ENCODE data around the gene SATB1.

- TF ChIP-seq PBX3 (CRISPR knock-in tag; IDR thresholded peaks at IDR 0.05) (no peak), CTCF (tag by site-specific recombination; IDR thresholded peaks at IDR 0.05) (no peak), ZNF416 (tag by site-specific recombination; IDR thresholded peaks at IDR 0.05) (no peak), ZFP37 (tag by site-specific recombination; IDR thresholded peaks at IDR 0.05) (no peak), HOXA7 (CRISPR knock-in tag; IDR thresholded peaks at IDR 0.05; ENCODE audit: borderline replicate concordance) (no peak), ZNF449 (tag by site-specific recombination; IDR thresholded peaks at IDR 0.05) (no peak), ZNF155 (tag by site-specific recombination; IDR thresholded peaks at IDR 0.05) (no peak), GFI1B (tag by site-specific recombination; IDR thresholded peaks at IDR 0.05) (no peak), ZNF10 (tag by site-specific recombination; IDR thresholded peaks at IDR 0.05) (no peak), IKZF3 (tag by site-specific recombination; IDR thresholded peaks at IDR 0.05) (no peak), ZNF404 (tag by site-specific recombination; IDR thresholded peaks at IDR 0.05) (no peak)
- TF ChIP-seq, protein P1, sequence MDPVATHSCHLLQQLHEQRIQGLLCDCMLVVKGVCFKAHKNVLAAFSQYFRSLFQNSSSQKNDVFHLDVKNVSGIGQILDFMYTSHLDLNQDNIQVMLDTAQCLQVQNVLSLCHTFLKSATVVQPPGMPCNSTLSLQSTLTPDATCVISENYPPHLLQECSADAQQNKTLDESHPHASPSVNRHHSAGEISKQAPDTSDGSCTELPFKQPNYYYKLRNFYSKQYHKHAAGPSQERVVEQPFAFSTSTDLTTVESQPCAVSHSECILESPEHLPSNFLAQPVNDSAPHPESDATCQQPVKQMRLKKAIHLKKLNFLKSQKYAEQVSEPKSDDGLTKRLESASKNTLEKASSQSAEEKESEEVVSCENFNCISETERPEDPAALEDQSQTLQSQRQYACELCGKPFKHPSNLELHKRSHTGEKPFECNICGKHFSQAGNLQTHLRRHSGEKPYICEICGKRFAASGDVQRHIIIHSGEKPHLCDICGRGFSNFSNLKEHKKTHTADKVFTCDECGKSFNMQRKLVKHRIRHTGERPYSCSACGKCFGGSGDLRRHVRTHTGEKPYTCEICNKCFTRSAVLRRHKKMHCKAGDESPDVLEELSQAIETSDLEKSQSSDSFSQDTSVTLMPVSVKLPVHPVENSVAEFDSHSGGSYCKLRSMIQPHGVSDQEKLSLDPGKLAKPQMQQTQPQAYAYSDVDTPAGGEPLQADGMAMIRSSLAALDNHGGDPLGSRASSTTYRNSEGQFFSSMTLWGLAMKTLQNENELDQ (tag by site-specific recombination; IDR thresholded peaks at IDR 0.05; ENCODE audit: low read depth): no peak
- TF ChIP-seq, protein P2, sequence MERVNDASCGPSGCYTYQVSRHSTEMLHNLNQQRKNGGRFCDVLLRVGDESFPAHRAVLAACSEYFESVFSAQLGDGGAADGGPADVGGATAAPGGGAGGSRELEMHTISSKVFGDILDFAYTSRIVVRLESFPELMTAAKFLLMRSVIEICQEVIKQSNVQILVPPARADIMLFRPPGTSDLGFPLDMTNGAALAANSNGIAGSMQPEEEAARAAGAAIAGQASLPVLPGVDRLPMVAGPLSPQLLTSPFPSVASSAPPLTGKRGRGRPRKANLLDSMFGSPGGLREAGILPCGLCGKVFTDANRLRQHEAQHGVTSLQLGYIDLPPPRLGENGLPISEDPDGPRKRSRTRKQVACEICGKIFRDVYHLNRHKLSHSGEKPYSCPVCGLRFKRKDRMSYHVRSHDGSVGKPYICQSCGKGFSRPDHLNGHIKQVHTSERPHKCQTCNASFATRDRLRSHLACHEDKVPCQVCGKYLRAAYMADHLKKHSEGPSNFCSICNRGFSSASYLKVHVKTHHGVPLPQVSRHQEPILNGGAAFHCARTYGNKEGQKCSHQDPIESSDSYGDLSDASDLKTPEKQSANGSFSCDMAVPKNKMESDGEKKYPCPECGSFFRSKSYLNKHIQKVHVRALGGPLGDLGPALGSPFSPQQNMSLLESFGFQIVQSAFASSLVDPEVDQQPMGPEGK (tag by site-specific recombination; IDR thresholded peaks at IDR 0.05): no peak
These were observed 13.4 kb upstream of the SATB1 start for GRCh38 chr3:18438586-18438985.
